Hepatic stellate cell (primary cell): ENCODE measurements around the gene CD93.

ENCODE experiments used
- DNase-seq: peaks from one replicate; pipeline ENCODE4 v3.0.0; 2011; ENCODE audit warnings: low spot score

The CD93 gene

GRCh38 chr20:23086056-23086566, at the start of gene CD93:
Gene CD93, minus strand, starts transcription at chr20:23086324. Its CDS starts 132 bp downstream, at chr20:23086192.
- DNase-seq, result peak; percentile 52

GRCh38 chr20:23133560-23133998, 47.5 kb upstream of the CD93 start:
- no peak for DNase-seq

- DNase-seq, result no peak
Measured at GRCh38 chr20:23132930-23133559, 46.9 kb upstream of the CD93 start.

GRCh38 chr20:23132293-23132929, 46.3 kb upstream of the CD93 start:
- no peak for DNase-seq

- no peak for DNase-seq
Measured at GRCh38 chr20:23131766-23132165, 45.6 kb upstream of the CD93 start.

- no peak for DNase-seq
Measured at GRCh38 chr20:23130622-23131140, 44.6 kb upstream of the CD93 start.

GRCh38 chr20:23129891-23130621, 43.9 kb upstream of the CD93 start:
- DNase-seq, result no peak

GRCh38 chr20:23129266-23129665, 43.1 kb upstream of the CD93 start:
- no peak for DNase-seq

- DNase-seq, result no peak
Measured at GRCh38 chr20:23128461-23129125, 42.5 kb upstream of the CD93 start.

- no peak for DNase-seq
Measured at GRCh38 chr20:23127506-23128279, 41.6 kb upstream of the CD93 start.

- DNase-seq, result no peak
Measured at GRCh38 chr20:23126281-23127061, 40.3 kb upstream of the CD93 start.

- peak; percentile 63 for DNase-seq
Measured at GRCh38 chr20:23125625-23126191, 39.6 kb upstream of the CD93 start.

- DNase-seq, result no peak
Measured at GRCh38 chr20:23125159-23125558, 39.0 kb upstream of the CD93 start.

GRCh38 chr20:23123886-23124285, 37.8 kb upstream of the CD93 start:
- DNase-seq, result no peak

- DNase-seq, result no peak
Measured at GRCh38 chr20:23122796-23123655, 36.9 kb upstream of the CD93 start.

GRCh38 chr20:23122321-23122720, 36.2 kb upstream of the CD93 start:
- no peak for DNase-seq

GRCh38 chr20:23121751-23122320, 35.7 kb upstream of the CD93 start:
- DNase-seq, result no peak

- no peak for DNase-seq
Measured at GRCh38 chr20:23120936-23121750, 35.0 kb upstream of the CD93 start.
